NOMO-1 (cell line): ENCODE data around the gene ITPA.
"Not testable (repeated sequence)": the region's sequence is repeated elsewhere in the genome, so short reads cannot be mapped to it uniquely, and the experiment has no call there.

Source experiments
- DNase-seq, 2 experiments: peaks; one replicate each; lab custom pipeline; 2025; ENCODE audit not compliant: unreplicated experiment in 2 of 2; lab: John Stamatoyannopoulos, UW

Gene ITPA

DNA sequence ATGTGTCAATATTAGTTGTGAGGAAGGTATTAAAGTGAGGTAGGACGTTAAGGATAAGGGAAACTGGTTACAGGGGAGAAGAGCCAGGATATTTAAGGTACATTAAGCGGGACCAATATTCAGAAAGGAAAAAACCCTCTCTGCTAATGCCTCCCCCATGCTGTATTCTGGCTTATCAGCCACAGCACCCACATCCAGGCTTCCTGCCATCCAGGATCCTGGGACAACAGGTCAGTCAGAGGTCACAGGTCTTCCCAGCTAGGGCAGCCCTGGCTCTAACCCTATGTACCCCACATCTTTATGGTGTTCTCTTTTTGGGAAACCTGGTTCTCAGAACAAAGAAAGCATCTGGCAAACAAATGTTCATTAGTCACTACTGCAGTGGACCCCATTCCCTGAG lies 10.1 kb upstream of the ITPA start:
- no peak for DNase-seq

GRCh38 chr20:3199976-3200755 lies 9.1 kb upstream of the ITPA start:
- no peak for DNase-seq

- DNase-seq = no peak
Observed at GRCh38 chr20:3202965-3203314, 6.4 kb upstream of the ITPA start.

GRCh38 chr20:3203315-3204123 lies 5.8 kb upstream of the ITPA start:
- no peak for DNase-seq

DNA sequence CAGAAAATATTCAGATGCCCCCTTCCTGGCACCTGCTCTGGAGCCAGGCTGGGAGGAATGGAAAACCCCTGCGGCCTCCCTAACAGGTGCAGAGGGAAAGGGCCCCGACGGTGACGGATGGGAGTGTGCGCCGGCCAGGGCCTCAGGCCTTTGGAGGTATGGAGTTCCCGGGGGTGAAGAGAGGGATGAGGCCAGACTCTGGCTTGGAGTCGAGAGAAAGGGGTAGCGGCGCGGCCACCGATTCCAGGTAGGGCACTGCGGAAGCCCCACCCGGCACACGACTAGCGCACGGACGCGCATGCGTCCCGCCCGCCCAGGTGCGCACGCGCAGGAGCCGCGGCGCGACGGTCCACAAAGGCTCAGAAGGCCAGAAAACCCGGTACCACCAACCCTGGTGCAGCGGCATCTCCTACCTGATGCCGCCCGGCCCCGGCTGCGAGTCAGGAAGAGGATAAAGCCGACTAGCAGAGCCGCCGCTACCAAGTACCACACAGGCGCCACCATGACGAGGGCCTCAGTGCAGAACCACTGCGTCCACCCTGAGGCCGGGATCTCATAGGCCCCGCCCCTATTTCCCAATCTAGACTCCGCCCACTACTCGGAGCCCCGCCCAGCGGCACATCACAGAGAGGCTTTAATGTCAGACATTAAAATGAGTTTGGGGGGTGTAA lies 5.0 kb upstream of the ITPA start, which contains the start of gene DDRGK1:
TSS of gene DDRGK1 (minus strand) at position 559 of the 671 bp plus-strand sequence. CDS start at position 504, 55 bp downstream.
- peak; percentile 70 to 74 for DNase-seq

DNA sequence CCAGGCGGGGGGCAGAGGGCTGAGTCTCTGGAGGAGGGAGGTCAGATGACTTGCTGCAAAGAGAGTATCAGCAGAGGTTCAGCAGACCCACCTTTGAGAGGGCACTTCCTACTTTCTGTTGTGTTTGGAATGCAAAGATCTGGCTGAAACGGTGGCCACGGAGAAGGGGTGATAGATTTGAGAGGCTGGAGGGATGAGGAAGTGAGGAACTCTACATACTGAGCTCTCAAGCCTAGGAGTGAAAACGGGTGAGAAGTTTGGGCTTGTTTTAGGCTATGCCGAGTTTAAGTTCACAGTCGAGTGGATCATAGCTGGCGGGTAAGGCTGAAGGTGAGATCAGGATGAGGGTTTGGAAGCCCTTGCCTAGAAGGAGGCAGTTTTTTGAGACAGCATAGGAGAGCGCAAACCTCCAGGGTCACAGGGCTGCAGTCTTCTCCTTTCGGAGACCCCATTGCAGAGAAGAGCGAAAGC lies 477 bp upstream of the ITPA start:
- peak in 1 of 2 experiments; percentile 19 for DNase-seq

DNA sequence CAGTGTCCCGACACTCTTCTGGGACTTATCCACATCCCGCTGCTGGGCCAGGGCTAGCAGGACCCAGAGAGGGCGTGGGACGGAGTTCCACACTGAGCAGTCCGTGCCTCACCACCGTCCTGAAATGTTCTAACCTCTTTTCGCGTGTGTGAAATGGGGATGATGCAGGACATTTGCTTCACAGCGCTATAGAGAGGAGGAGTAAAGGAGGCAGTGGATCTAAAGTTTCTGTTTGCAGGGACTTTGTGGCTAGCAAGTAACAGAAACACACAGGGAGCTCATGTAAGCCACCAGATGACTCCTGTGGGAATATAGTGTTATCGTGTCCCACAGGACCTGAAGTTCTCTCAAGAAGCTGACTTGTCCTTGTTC lies 634 bp downstream of the ITPA start:
- peak in 1 of 2 experiments; percentile 9 for DNase-seq

DNA sequence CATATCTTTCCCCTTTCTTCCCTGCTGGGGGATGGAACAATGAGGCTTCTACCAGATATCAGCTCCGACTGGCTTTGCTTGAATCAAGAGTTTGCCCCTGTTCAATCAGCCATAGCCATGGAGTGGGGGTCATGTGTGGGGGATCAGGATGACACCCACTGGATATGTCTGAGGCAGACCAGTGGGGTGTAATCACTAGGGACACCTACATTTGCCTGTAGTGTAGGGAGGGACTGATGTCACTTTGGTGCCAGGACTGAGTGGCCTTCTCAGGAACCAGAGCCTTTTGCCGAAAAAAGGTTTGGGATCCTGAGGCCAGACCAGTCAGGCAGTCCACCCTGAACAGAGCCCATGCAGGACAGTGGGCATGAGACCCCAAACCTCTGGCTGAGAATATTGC lies 1.0 kb downstream of the ITPA start:
- no peak for DNase-seq

GRCh38 chr20:3213226-3213625 lies 3.9 kb downstream of the ITPA start:
- DNase-seq = no peak

GRCh38 chr20:3215359-3215917 lies 6.1 kb downstream of the ITPA start:
- not testable (repeated sequence) for DNase-seq

DNA sequence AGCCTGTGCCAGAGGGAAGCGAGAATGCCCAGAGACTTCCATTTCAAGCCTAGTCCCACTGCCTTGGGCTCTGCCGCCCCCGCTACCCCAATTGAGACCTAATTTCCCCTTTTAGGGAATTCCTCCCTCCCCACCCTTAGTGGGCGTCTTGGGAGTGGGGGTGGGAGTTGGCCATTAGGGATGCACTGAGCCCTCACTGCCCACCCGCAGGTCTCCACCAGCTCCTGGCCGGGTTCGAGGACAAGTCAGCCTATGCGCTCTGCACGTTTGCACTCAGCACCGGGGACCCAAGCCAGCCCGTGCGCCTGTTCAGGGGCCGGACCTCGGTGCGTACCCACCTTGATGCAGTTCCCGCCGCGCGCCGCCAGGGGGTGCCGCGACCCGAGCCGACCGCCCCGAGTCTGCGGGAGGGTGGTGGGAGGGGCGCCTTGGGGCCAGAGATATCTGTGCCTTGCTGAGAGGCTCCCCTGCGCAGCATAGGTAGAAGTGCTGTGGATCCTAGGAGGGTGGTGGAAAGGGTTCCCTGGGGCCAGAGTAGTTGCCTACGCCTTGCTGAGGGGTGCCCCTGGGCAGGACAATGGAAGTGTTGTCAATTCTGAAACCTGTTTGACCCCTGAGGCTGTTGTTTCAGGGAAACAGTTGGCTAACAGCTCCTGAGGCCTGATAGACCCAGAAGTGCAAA lies 9.2 kb downstream of the ITPA start:
- peak in 1 of 2 experiments; percentile 29 for DNase-seq

DNA sequence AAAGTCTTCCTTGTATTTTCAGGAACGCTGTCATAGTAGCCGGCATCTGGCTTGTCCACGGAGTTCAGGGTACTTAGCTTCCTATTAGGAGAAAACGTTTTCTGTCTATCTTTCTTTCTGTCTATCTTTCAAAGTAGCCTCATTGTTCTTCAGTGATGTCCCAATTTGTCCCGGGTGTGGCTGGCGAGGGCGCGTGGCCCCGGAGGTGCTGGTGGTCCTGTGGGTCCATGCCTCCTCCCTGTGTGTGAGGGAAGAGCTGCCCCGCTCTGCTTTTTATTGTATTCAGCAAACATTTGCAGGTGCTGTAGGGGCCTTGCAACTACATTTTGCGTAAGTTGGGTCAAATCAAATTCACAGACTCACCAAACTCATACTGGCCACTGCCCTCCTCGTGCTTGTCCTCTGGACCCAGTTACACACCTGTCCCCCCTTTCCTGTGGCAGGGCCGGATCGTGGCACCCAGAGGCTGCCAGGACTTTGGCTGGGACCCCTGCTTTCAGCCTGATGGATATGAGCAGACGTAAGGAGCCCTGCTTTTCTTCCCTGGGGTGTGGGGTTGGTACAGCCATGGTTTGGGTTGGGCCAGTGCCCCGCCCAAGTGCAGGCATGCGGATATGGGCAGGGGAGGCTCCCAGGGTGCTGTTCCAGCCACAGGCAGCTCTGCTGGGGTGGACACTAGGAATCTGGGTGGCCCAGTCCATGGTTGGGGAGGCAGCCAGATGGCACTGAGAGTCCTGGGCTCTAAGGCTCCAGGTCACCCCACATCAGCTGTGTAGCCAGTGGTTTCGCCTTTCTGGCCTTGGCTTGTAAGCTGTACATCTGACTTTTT lies 12.3 kb downstream of the ITPA start:
- DNase-seq = no peak

GRCh38 chr20:3222635-3223600 lies 13.6 kb downstream of the ITPA start:
- no peak for DNase-seq

DNA sequence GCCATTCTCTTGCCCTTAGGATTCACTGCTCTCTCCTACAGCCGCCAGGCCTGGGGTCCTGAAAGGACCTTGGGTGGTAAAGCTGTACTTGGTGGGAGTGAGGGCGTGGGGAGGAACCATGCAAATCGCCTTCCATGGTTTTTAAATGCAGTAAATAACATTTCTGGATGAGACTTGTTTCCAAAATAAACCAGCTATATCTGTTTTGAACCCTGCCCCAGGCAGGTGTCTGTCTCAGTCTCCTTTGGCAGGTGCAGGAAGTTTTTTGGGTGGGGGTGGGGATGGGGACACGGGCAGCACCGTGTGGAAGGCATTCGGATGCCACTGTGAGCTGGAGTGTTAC lies 14.3 kb downstream of the ITPA start:
- no peak for DNase-seq

- no peak for DNase-seq
Observed at GRCh38 chr20:3223994-3224680, 14.8 kb downstream of the ITPA start.

- DNase-seq = no peak
Observed at GRCh38 chr20:3224681-3225421, 15.6 kb downstream of the ITPA start.

DNA sequence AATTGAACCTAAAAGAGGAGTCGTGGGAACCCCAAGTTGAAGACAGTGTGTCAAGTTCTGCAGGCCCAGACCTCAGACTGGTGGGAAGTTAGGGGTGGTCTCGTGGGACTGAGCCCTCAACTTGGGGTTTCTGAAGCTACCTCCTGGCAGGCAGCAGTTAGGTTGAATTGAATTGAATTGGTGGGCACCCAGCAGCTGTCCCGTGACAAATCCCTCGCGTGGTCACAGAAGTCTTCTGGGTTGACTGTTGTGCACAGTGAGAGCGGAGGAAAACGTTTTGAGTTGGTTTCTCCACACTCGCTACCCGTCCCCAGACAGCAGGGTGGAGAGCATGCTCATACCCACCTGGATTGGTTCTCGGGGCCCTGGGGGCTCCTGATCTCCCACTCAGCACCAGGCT lies 16.8 kb downstream of the ITPA start:
- DNase-seq = no peak
